ENCODE data around the gene MYH14. TPM values are rescaled to one million over a fixed set of nuclear protein-coding genes. Genes with fewer than 3 reads are reported as not detected.
"Not testable (repeated sequence)": the region's sequence is repeated elsewhere in the genome, so short reads cannot be mapped to it uniquely, and the experiment has no call there.

MYH14 gene
- total RNA-seq, 1 donor from 2014 or later, result 0.17 TPM

DNA sequence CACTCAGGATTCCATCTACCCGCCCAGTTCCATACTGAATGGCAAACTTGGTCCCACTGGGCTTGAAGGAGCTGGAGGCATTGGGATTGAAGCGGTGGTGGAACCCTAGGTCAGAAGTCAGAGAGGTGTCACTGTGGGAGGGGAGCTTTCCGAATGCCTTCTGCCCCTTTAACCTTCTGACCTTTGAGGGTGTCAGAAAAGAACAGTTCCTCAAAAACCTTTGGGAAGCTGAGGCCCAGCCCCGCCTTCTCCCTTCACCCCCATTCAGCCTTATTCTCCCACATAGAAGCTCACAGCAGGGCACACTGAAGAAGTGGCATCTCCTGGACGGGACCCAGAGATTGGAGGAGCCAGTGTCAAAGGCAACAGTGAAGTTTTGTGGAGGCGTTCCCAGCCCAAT, 133.6 kb downstream of the MYH14 start:
- not testable (repeated sequence) for DNase-seq

- no peak for DNase-seq
Measured at GRCh38 chr19:50340331-50340730, 136.9 kb downstream of the MYH14 start.

DNA sequence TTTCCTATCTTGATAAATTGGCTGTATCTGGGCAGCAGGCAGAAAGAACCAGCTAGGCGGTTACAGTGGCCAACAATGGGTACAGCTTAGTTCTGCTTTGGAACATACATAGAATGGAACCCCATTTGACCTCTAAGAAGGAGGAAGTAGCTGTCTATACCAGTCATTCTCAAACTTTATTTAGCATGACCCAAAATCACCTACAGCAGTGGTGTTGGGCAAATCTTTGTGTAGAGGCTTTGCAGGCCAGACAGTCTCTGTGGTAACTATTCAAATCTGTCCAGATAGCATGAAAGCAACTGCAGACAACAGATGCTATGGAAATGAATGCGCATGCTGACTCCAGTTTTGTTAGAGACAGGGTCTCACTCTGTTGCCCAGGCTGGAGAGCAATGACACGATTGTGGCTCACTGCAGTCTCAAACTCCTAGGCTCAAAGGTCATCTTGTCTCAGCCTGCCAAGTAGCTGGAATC, 137.7 kb downstream of the MYH14 start:
- DNase-seq, result no peak

DNA sequence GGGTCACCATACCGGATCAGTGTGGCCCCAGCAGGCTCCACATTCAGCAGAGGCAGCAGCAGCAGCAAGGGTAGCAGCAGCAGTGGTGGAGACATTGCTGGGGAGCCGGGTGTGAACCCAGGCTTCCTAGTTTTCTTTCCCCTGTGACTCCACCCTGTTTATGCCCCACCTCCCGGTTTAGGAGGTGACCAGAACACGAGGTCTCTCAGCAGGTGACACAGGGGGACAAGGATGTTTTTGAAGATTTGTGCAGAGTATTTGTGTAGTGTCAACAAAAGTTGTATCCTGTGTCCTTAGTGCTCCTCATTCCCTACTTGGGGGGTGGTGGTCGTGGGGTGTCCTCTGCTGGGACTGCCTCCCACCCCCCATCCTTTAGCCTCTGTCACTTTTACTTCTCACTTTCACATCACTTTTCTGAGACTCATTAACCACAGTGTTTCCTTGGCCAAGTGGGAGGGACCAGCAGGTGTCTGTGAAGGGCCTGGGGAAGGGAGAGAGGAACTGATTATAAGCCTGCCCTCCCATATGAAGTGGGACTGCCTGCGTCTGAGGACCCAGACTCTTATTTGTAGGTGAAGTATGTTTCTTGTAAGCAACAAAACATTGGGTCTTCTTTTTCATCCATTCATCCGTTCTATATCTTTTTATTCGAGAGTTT, 141.4 kb downstream of the MYH14 start:
- no peak for DNase-seq

GRCh38 chr19:50347089-50347581, 143.7 kb downstream of the MYH14 start:
- DNase-seq, result not testable (repeated sequence)

DNA sequence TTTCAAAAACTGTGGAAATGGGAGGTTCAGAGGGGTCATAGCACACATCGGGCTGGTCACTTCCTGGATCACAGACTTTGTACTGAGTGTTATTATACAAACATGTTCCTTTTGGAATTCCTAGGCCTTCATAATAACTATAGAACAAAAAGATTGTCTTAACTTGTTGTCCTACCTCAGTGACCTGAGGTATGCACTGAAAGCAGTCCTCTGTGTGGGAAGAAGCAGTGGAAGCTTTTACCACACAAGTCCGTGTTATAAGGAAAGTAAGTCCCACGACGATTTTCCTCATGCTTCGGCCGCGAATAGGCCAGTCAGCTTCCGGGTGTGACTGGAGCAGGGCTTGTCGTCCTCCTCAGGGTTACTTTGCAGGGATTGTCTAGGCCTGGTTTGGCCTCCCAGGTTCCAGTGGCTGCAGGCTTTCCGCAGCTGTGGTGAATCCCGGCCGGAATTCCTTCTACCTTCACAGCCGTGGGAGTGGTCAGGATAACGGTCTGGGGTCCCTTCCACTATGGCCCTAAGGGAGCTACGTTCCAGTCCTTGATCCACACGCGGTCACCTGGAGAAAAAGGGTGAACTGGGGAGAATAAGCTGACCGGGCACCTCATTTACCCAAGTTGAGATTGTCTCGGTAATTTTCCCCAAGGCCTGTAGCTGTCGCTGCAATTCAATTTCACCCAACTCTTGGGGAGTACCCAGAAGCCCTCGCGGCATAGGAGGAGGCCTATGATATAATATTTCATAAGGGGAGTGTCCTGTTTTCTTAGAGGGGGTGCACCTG, 146.0 kb downstream of the MYH14 start:
- DNase-seq, result peak; percentile 82

GRCh38 chr19:50352242-50352641, 148.8 kb downstream of the MYH14 start:
- DNase-seq, result no peak

DNA sequence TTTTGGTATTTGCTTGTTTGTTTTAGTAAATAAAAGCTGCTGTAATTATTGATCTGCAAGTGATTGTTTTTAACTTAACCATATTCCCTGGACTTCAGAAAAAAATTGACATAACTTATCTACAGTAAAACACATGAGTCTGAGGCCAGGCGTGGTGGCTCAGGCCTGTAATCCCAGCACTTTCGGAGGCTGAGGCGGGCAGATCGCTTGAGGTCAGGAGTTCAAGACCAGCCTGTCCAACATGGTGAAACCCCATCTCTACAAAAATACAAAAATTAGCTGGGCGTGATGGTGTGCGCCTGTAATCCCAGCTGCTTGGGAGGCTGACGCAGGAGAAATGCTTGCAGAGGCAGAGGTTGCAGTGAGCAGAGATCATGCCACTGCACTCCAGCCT, 150.1 kb downstream of the MYH14 start:
- not testable (repeated sequence) for DNase-seq

- no peak for DNase-seq
Measured at GRCh38 chr19:50356691-50357177, 153.3 kb downstream of the MYH14 start.

DNA sequence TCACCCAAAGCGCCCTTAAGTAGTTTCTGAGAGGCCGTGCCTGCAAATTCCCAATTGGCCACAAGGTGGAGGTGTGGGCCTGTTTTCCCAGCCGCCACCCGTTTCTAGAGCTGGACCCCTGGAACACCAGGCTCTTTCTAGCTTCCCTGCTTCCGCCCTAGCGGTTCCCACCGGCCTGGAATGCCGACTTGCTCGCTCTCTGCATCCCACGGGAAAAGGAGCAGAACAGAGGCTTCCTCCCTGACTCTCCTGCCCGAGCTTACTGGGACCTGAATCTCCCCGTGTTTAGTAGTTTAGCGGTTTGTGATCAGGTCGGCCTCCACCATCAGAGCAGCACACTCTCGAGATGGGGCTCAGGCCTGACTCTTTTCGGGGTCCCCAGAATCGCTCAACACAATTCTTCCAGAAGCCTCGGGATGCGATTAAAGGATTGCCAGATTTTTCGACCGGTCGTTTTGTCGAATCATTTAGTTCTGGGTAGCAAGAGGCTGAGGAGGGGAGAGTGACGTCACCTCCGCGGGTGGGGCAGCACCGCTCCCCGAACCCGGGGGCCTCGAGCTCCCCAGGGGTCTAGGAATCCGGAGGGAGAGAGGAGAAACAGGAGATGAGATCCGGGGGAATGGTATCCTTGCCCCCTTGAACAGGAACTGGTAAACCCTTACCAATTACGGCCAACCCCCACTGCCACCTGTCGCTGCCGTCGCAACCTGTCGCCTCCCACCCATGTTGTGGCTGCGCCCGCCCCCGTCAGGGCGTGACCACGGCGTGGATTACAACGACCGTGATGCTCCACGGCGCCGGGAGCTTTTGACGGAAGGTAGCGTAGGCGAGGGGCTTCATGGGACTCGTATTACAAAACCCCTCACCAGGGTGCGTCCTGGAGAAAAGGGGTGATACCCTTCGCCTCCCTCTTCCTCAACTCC, 154.0 kb downstream of the MYH14 start:
- DNase-seq, result peak; percentile 78

- peak; percentile 74 for DNase-seq
Measured at GRCh38 chr19:50358483-50359327, 155.3 kb downstream of the MYH14 start.

DNA sequence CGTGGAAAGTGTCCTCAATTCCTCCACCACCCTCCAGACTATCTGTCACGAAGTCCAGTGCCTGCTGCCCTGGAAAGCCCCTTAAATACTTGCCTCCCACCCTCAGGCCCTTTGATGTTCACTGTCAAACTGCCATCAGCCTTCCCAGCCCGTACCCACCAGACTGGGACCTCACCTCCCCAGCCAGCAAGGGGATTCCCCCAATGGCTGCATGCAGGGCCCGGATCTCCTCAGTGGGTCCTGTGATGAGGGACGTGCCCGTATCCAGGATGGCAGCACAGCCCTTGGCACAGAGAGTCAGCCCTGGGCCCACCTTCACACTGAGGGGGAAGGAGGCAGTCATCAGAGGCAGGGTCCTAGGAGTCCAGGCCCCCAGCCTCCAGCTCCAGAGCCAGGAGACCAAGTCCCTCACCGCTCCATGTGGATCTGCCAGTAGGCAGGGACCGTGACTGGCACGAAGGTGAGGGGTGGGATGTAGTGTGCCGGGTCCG, 156.0 kb downstream of the MYH14 start:
- DNase-seq, result no peak

Other genes starting within 250 kb of the MYH14 start
- gene SIGLEC11, start 242.4 kb upstream of the MYH14 start, total RNA-seq, result not detected in 2 replicates
- gene VRK3, start 178.2 kb upstream of the MYH14 start, total RNA-seq, result 23.9 and 25.5 TPM in 2 replicates
- 6.9 and 12.3 TPM in 2 replicates for gene ZNF473, start 177.6 kb upstream of the MYH14 start, total RNA-seq
- gene IZUMO2, start 40.3 kb upstream of the MYH14 start, total RNA-seq, result not detected in 2 replicates
- 0.51 TPM in 2 replicates for gene KCNC3, start 125.8 kb downstream of the MYH14 start, total RNA-seq
- not detected in 2 replicates for gene NAPSA, start 162.0 kb downstream of the MYH14 start, total RNA-seq
- gene NR1H2, start 172.8 kb downstream of the MYH14 start, total RNA-seq, result 83.6 and 92.5 TPM in 2 replicates
- 40.8 and 77.4 TPM in 2 replicates for gene POLD1, start 180.7 kb downstream of the MYH14 start, total RNA-seq
- not detected in 2 replicates for gene SPIB, start 215.3 kb downstream of the MYH14 start, total RNA-seq
- gene MYBPC2, start 229.3 kb downstream of the MYH14 start, total RNA-seq, result 0.05 TPM in 1 of 2 replicates, not detected in the other

Measured in dermis blood vessel endothelial cell (primary cell).